HG03159 (cell line): ENCODE results near the gene CYP19A1.
A peak's percentile ranks its signal among the peaks of the same experiment; 100 is the strongest.

ENCODE experiments used
- ATAC-seq: cut with Tn5 transposase; IDR thresholded peaks from one replicate; pipeline ENCODE4 v1.9.1; 2021; ENCODE audit warnings: mild to moderate bottlenecking, moderate library complexity; ENCODE audit not compliant: unreplicated experiment

Gene CYP19A1

GRCh38 chr15:51363383-51363782 lies 25.0 kb upstream of the CYP19A1 start:
- ATAC-seq = no peak

DNA sequence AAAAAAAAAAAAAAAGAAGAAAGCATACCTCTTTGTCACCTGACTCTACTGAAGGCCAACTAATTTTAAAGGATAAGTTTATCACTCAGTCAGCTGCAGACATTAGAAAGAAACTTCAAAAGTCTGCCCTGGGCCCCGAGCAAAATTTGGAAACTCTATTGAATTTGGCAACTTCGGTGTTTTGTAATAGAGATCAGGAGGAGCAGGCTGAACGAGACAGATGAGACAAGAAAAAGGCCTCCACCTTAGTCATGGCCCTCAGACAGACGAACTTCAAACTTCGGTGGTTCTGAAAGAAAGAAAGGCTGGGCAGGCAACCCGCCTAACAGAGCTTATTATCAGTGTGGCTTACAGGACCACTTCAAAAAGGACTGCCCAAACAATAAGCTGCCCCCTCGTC lies 21.6 kb upstream of the CYP19A1 start:
- ATAC-seq = no peak

- no peak for ATAC-seq
Measured at GRCh38 chr15:51356983-51357382, 18.6 kb upstream of the CYP19A1 start.

- no peak for ATAC-seq
Measured at GRCh38 chr15:51356147-51356546, 17.8 kb upstream of the CYP19A1 start.

DNA sequence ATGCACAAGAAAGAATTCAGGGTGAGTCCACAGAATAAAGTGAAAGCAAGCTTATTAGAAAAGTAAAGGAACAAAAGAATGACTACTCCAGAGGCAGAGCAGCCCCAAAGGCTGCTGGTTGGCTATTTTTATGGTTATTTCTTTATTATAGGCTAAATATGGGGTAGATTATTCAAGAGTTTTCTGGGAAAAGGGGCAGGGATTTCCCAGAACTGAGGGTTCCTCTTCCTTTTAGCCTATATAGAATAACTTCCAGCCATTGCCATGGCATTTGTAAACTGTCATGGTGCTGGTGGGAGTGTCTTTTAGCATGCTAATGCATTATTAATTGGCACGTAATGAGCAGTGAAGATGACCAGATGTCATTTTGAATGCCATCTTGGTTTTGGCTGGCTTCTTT lies 16.7 kb upstream of the CYP19A1 start:
- ATAC-seq = no peak

DNA sequence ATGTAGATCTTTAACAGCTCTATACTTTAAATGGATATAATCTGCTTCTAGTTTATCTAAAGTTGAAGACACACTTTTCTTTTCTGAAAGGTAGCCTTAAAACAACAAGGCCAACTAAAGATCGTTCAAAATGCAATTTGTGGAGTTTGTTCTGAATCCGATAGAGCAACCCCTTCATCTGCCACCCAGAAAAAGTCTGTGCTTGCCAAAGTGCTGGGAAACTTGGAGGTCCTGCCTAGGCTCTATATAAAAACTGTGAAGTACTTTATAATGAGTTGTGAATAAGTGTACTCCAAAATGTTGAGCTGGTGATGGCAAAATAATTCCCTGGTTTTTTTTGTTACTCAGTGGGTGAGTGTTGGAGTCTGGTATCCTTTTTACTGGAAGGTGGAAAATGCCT lies 15.6 kb upstream of the CYP19A1 start:
- no peak for ATAC-seq

DNA sequence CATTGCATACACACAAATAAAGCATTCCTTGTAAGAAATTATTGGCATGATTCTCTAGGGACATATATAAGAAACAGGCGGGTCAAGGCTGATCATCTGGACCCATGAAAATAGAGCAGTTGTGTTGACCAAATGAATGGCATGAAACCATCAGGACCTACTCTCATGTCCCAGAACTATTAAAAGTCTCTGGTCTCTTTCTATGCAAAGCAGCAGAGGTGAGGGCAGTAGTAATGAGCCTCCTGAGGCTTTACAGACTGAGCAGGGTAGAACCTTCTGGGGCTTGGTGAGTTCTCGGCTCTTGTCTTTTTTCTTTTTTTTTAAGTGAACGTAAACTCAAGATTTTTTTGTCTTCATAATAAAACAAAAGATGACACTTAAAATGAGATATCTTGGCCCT lies 12.3 kb upstream of the CYP19A1 start:
- no peak for ATAC-seq

DNA sequence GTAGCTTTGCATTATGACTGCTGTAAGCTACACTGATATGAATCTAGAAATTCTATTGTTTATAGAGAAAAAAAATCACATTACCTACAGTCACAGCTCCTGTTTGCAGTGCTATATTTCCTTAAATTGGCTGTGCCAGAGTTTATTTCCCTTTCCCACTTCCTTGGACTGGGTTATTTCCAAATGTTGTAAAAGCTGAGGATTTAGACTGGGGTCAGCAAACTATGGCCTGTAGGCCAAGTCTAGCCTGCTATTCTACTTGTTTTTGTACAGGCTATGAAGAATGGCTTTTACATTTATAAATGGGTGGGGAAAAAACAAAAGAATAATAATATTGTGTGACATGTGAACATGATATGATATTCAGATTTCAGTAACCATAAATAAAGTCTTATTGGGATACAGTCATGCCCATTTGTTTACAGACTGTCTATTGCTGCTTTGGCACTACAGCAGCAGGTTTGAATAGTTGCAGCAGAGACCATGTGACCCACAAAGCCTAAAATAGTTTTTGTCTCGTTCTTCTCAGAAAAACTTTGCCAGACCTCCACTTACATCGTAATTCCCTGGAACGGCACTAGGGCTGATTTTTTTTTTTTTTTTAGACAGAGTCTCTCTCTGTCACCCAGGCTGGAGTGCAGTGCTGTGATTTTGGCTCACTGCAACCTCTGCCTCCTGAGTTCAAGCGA lies 10.9 kb upstream of the CYP19A1 start:
- peak; percentile 27 for ATAC-seq

DNA sequence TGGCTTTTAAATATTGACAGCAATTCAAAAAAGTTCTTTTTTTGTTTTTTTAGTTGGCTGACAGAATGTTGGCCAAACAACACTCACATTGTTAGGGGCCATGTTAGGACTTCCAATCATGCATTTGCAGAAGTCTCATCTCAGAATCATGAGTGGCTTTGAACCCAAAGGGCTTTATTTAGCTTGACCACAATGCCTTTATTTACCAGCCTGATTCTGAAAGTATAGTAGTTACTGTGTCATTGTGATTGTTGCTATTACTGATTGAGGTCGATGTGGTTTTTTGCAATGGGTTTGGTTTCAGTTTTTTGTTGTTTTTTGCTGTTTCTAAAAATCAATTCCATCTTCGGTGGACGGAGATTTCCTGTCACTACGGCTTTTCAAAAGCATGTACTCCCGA lies 10.3 kb upstream of the CYP19A1 start:
- peak; percentile 93 for ATAC-seq

- no peak for ATAC-seq
Measured at GRCh38 chr15:51346136-51346535, 7.7 kb upstream of the CYP19A1 start.

DNA sequence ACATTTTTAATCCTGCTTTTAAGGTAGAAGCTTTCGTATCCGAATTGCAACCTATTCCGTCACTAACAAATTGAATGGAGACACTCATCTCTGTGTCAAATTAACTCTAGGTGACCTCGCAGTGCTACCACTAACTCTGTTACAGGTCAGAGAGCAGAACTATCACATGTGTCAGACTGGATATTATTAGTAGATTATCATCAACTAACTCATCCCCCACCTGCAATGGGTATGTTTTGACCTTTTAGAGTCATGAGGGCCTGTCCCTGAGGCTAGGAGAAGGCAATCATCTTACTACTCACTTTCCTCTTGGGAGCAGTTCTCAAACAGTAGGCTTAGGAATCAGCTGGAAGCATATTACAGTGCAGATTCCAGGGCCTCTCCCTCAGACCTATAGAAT lies 5.1 kb upstream of the CYP19A1 start:
- no peak for ATAC-seq

DNA sequence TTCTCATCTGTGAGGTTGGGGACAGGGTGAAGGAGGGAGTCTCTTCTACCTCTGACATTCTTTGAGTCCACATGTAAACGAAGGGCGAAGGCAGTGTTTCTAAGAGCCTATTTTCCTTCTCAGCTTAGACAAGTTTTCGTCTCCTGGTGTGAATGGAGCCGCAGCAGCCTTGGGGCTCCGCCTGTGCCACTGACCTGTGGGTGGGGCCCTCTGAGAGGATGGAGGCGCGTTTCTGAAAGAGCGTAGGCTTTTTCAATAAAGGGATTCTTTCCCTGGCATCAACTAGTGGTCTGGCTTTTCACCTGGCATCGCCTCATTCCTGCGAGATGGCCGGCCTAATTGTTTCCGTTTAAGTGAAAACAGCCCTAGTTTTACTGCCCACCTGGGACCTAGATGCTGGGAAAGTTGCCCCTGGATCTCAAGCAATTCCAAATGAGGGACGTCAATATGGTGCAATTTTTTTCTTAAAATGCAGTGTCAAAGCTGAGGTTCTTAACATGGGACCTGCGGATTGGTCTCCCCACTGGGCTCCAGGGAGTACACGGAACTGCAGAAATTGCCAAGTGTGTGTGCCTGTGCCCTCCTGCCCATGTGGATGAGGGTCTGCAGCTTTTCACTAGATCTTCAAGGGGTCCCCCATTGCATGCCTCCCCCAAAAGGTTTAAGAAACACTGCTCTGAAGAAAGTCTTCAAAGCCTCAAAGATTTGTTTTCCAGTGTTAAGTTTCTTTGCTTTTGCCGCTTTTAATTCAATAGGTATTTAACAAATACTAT lies 4.0 kb upstream of the CYP19A1 start:
- ATAC-seq = no peak

- no peak for ATAC-seq
Measured at GRCh38 chr15:51341366-51342226, 3.2 kb upstream of the CYP19A1 start, which contains the start of gene GLDN. TSS of gene GLDN (plus strand) at chr15:51341655. CDS start at chr15:51341685, 30 bp downstream.

DNA sequence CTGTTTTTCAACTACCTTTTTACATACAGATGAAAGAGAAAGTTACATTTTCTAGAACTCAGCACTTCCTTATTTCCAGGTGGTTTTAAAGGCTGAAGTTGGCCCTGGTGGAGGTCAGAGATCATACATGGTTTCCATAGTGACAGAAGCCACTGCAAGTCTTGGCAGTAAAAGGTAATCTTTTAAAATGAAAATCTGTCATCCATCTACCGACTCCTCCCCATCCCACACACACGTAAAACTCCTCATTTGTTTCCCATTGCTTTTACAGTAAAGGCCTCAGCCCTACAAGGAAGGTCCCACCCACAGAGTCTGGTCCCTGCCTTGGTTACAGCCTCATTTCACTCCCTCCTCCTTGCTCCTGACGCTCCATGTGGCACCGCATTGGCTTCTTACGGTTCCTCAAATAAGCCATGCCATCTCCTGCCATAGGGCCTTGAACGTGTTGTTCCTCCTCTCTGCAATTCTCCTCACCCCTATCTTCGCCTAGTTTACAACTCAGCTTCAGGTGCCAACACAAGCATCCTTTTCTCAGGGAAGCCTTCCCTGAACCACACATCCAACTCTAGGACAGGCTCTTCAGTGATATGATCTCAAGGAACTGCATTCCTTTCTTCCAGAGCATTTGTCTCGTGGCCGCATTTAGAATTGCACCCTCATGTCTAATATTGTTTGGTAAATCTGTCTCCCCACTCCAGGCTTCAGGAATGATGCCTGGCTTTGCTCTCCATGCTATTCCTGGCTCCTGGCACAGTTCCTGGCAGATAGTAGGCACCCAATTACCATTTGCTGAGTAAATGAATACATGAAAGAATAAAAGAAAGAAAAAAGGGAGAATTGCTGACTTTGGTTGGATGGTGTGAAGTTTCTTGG lies 2.6 kb downstream of the CYP19A1 start:
- ATAC-seq = peak; percentile 86

- ATAC-seq = peak; percentile 5
Measured at GRCh38 chr15:51335087-51335486, 3.3 kb downstream of the CYP19A1 start.

DNA sequence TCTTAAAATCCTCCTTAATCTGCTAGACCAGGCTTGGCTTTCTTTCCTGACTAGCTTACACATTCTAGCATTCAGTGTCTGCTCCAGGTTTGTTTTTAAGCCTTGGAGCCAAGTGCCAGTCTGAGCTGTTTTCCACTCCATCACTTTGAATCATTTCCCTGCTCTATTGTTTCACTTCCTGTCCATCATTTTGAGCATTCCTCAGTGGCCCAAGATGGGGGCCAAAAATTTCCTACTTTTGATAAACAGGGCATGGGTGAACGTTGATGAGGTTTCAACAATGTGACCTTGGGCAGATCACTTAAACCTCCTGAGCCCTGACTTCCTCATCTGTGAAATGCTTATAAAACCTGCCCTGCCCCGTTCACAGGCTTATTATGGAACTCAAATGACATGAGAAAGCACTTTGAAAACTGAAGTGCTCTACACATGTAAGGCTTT lies 4.4 kb downstream of the CYP19A1 start:
- no peak for ATAC-seq

DNA sequence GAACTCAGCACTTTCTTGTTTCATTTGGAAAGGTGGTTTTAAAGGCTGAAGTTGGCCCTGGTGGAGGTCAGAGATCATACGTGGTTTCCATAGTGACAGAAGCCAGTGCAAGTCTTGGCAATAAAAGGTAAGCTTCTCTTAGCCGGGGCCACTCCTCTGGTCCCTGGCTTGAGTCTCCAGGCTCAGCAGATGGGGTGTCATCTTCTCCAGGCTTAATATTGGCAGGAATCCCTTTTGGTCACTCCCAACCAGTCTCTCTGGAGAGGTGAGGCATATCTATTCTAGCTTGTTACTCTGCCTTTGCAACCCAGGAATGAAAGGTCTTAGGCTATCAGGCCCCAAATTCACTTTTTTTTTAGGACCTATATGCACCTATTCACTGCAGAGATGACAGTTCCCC lies 4.8 kb downstream of the CYP19A1 start:
- no peak for ATAC-seq

- no peak for ATAC-seq
Measured at GRCh38 chr15:51332206-51333147, 5.9 kb downstream of the CYP19A1 start.

DNA sequence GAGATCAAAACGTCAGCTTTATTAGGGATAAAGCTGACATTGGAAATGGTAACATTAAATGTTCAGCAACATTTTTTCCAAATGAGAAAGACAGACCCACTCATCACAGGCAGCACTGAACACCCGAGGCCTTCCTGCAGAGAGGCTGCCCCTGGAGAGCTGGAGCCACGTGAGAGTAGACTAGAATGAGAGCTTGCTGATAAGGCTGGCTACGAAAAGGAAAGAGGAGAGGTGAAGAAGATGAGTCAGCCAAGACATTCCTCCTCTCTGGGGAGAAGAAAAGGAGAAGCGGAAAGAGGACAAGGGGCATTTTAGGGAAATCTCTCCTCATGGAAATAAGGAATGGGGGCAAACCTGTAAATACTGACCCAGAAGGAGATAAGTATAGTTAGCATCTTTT lies 7.3 kb downstream of the CYP19A1 start:
- no peak for ATAC-seq
